GM13976 (cell line): ENCODE data around the gene PNLIP.

Source experiments
- DNase-seq: peaks from one replicate; pipeline ENCODE4 v3.0.0; 2012; ENCODE audit warnings: low spot score
- CTCF ChIP-seq: IDR thresholded peaks from 2 replicates; pipeline ENCODE4 v1.5.1; 2012; ENCODE audit warnings: borderline replicate concordance, mild to moderate bottlenecking; ENCODE audit not compliant: insufficient read depth; ENCODE audit errors: extremely low read depth, missing control alignments, control extremely low read depth
- in situ Hi-C: fragments of 300-500 bp; cut with MboI; formaldehyde crosslinking; loops from one replicate; pipeline ENCODE4 v1.12.0; 2022; ENCODE audit warnings: low sequenced_read_pairs, mixed read lengths, inconsistent platforms; ENCODE audit not compliant: unreplicated experiment

Gene PNLIP

DNA sequence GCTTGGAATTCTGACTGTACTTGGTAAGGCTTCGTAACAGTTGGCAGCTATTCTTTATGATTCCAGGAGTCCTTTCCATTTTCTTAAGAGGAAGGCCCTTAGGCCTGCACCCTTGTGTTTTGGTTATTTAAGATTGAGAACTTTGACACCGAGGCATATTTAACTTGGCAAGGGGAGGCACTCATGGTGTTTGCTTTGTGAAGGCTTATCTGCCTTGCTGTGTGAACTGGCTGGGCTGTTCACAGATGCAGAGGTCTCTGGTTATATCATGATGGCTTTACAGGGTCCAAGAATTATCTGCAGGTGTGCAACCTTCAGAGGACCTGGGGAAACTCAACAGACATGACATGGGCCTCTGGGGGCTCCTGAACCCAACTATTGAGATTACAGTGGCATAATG lies 44.2 kb downstream of the PNLIP start:
- no peak for DNase-seq
- in situ Hi-C loops = no loop called here
- TF ChIP-seq CTCF = no peak

DNA sequence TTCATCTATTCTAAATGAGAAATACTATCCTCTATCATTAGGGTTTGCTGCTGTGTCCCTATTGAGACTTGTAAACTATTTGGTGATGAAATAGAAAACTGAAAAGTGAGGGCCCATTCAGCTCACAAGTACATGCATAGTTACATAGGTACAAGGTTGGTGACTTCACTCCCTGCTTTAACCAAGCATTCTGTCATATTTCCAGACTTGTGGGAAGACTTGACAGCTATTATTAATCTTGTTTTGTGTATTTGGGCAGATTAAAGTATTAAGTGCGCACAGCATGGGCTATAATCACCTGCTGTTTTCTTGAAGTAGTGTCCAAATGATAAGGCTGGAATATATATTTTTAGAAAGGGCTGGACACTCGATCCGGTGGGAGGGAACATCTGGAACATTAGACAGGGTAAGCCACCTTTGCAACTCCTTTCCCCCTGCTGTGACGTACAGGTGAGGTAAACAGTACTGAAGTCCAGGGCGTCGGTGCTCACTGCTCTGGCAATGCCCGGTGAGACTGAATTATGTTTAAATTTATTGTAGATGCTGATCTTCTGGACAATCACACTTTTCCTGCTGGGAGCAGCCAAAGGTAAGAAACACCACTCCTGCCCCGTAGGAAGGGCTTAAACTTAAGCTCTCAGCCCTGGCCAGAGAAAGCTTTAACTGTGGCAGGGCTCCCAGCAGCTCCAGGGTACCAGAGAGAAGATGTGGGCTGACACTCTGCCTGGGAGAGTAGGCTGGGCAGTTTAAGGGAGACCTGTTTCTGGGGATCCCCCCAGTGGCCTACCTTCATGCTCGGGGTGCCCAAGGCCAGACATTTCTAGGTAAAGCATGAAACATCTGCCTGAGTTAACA lies 45.1 kb downstream of the PNLIP start, which contains the start of gene PNLIPRP1:
Gene PNLIPRP1, plus strand, starts transcription at position 370 of the 855 bp plus-strand sequence. Its CDS starts 171 bp downstream, at position 541.
- DNase-seq = no peak
- no peak for TF ChIP-seq CTCF
- in situ Hi-C loops = no loop called here

GRCh38 chr10:116593139-116593740 lies 47.5 kb downstream of the PNLIP start:
- in situ Hi-C loops = no loop called here

DNA sequence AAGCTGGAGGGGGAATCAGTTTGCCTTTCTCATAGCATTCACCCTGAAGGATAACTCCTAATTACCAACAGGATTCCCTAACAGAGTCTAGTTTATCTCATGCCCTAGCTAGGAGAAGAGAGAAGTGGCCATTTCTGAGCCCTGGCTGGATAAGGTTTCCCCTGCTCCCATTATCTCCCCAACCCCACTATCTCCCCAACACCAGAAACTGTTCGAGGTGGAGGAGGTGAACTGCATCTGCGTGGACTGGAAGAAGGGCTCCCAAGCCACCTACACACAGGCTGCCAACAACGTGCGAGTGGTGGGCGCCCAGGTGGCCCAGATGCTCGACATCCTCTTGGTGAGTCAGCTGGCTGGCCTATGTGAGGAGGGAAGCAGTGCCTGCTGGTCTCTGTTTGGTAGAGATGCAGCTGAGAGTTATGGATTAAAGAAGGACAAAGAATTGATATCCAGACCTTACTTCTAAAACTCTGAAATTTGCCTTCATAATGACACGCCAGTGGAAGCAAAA lies 48.8 kb downstream of the PNLIP start:
- in situ Hi-C loops = no loop called here
- no peak for TF ChIP-seq CTCF
- no peak for DNase-seq

More at GRCh38 chr10:116593139-116593740, 47.5 kb downstream of the PNLIP start:
- no peak for DNase-seq
- no peak for TF ChIP-seq CTCF

GRCh38 chr10:116596062-116596461 lies 50.3 kb downstream of the PNLIP start:
- TF ChIP-seq CTCF = no peak
- in situ Hi-C loops = no loop called here
- DNase-seq = no peak

DNA sequence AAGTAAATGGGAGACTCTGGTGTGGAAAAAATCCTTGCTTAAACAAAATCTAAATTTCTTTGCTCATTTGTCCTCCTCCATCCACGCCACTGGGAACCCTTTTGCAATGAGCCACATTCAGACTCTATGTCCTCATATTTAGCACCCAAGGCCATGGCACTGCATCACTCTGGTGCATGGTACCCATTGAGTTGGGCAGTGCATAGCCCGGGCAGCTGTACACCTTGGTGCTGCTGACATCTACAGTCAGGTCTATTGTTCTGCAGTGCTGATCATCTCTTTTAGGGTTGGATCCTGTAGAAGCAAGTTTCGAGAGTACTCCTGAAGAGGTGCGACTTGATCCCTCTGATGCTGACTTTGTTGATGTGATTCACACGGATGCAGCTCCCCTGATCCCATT lies 51.8 kb downstream of the PNLIP start:
- no peak for DNase-seq
- no peak for TF ChIP-seq CTCF
- in situ Hi-C loops = no loop called here
